Amygdala (tissue), 56 donors: ENCODE measurements around the gene TOMM70.
A peak's percentile ranks its signal among the peaks of the same experiment; 100 is the strongest.
"Not testable (repeated sequence)": the region's sequence is repeated elsewhere in the genome, so short reads cannot be mapped to it uniquely, and the experiment has no call there.

Source experiments
- DNase-seq, 56 donors: peaks; one replicate each; lab custom pipeline; 2025; lab: John Stamatoyannopoulos, UW

TOMM70 gene

GRCh38 chr3:100370756-100371155, 30.1 kb downstream of the TOMM70 start:
- DNase-seq, result no peak

GRCh38 chr3:100368441-100368840, 32.4 kb downstream of the TOMM70 start:
- DNase-seq, result no peak

DNA sequence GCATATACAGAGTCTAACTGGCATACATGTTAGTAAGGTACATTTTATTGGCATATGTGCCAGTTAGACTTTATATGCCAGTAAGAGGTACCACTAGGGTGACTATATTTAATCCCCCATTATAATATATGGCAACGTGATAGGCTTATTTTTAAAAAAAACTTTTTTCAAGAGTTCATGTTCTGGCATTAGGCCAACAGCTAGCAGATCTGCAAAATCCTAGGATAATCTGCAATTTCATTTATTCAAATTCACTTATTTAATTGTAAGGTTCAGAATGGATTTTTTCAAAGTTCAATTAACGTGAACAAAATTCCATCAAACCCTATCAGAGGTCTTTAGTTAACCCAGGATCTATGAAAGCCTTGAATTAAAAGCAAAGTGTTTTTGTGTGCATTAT, 34.5 kb downstream of the TOMM70 start:
- no peak for DNase-seq

DNA sequence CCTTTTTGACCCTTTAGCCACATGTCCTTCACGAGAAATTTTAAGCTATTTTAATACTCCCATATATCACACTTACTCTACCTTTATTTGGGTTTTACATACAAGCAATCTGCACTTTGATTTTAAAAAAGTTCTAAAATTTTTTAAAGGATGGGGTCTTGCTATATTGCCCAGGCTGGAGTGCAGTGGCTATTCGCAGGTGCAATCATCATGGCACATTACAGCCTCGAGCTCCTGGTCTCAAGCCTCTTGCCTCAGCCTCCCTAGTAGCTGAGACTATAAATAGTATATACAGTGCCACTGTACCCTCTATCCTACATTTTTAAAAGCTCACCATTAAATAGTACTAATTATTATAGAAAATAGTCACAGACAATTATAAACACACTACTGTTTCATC, 36.5 kb downstream of the TOMM70 start:
- DNase-seq, result no peak

DNA sequence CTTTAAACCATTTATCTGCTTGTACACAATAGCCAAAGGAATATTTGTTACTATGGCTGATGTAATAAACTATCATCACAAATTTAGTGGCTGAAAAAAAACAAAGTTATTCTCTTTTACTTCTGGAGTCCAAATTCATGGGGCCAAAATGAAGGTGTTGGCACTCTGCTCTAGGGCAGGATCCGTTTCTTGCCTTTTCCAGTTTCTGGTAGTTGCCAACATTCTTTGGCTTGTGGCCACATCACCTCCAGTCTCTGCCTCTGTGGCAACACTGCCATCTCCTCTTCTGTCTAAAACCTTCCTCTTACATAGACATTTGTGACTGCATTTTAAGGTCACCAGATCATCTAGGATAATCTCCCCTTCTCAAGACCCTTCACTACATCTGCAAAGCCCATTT, 39.0 kb downstream of the TOMM70 start:
- no peak for DNase-seq

DNA sequence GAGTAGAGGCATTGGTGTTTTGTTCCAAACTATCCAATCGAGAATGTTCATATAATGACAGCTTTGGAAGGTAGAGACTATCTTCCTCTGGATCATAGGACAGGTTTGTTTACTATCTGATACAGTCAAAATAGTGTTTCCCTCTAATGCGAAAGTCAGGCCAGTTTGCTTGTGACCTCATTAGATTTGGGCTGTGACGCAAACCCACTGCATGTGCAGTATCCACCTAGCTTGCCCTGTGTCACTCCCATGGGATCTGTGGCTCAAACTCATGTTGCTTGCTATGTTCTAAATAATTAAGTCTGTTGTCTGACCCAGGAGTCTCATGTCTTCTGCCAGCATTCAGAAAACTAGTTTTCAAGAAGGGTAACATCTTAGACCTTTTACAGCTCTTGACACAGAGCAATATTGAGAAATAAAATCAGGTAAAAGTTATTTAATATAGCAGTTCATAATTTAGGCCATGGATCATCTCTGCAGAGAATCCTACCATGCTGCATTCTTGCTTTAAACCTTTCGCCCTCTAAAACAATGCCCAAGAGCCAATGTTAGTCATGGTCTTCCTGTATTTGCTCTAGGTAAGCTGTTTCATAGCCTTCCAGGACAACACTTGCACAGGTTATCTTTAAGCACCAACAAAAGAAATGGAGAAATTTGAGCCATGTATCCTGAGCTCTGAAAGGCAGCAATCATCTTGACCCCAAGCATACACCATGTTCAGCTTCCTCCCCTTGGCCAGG, 40.0 kb downstream of the TOMM70 start:
- DNase-seq, result no peak

DNA sequence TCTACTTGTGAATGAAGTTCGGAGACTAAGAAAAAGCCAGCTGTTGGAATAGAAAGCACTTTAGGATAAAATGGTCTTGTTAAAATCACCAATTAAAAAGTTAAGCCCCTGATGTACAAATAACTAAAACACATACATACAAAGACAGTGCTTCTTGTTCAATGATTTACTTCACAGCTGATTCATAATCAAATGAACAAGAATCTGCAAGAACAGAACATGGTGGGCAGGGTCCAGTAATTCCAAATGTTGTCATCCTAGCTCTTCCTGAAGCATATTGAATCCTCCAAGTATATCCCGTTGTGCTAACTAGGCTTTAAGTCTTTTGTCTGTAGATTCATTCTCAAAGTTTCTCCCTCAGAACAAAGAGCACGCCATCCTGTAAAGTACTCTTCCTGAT, 41.9 kb downstream of the TOMM70 start:
- no peak for DNase-seq

- no peak for DNase-seq
These were observed 42.5 kb downstream of the TOMM70 start for GRCh38 chr3:100358413-100358812.

DNA sequence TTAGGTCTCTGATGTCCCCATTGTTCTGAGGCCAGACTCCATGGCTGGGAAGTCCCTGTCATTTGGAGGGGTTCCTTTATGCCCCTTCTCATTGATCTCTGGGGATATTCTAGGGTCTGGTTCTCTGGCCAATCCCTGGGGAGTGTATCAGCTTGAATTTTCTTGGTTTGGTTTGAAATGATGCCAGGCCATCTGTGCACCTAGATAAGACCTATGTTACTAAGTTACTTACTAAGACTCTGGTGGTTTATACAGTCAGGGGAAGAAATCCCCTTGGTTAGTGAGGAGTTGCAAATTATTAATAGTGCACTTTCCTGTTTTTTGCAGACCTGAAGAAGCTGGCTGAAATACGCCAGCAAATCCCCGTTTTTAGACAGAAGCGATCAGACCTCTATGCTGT, 46.0 kb downstream of the TOMM70 start:
- DNase-seq, result no peak

GRCh38 chr3:100352296-100353231, 48.3 kb downstream of the TOMM70 start:
- no peak for DNase-seq

GRCh38 chr3:100351770-100352169, 49.1 kb downstream of the TOMM70 start:
- DNase-seq, result not testable (repeated sequence)

DNA sequence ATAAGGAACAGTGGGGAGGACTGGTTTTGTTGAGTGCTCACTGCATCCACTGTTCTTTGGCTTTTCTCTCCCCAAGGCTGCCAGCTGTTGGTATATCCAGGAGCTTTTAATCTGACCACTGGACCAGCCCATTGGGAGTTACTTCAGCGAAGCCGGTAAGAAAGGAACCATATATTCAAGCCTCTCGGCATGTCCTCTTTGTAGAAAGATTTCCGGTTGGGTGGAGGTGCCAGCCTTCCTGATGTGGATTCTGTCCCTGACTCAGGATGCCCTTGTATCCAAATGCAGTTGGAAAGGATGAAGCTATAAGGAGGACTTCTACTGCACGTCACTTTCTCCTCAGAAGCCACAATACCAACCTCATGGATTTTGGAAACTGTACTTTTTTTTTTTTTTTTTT, 52.2 kb downstream of the TOMM70 start:
- no peak for DNase-seq

- no peak for DNase-seq
These were observed 60.4 kb downstream of the TOMM70 start for GRCh38 chr3:100340527-100340926.

GRCh38 chr3:100339786-100340185, 61.1 kb downstream of the TOMM70 start:
- no peak for DNase-seq

DNA sequence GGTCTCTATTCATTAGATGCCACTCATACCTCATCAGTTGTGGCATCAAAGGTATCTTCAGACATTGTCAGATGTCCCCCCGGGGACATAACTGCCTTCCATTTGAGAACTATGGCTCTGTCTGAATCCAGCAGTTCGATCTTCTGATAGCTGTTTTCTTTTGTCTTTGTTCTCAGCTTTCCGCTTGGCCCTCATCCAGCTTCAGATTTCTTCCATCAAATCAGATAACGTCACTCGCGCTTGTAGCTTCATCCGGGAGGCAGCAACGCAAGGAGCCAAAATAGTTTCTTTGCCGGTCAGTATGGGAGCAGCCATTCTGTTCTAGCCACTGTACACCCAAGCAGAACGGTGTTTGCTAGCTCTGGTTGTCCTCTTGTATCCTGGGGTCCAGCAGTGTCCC, 62.0 kb downstream of the TOMM70 start:
- DNase-seq, result no peak

- DNase-seq, result not testable (repeated sequence)
These were observed 64.7 kb downstream of the TOMM70 start for GRCh38 chr3:100336229-100336628.

DNA sequence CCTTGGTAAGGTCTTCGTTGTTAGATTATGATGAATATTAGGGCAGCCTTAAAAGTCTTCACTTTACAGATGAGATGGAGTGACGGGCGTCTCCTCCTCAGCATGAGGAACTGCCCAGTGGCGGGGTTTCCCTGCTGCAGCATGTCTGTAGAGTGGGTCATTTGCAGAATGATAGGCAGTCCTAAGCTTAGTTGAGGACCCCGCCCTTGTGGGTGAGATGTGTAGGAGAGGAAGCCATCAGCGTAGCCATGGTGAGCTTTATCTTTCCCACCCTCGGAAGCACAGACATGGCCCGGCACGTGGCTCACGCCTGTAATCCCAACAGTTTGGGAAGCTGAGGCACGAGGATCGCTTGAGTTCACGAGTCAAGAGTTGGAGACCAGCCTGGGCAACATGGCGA, 65.5 kb downstream of the TOMM70 start:
- DNase-seq, result peak in 6 of 56 donors; percentile 1 to 33 (median 6)

DNA sequence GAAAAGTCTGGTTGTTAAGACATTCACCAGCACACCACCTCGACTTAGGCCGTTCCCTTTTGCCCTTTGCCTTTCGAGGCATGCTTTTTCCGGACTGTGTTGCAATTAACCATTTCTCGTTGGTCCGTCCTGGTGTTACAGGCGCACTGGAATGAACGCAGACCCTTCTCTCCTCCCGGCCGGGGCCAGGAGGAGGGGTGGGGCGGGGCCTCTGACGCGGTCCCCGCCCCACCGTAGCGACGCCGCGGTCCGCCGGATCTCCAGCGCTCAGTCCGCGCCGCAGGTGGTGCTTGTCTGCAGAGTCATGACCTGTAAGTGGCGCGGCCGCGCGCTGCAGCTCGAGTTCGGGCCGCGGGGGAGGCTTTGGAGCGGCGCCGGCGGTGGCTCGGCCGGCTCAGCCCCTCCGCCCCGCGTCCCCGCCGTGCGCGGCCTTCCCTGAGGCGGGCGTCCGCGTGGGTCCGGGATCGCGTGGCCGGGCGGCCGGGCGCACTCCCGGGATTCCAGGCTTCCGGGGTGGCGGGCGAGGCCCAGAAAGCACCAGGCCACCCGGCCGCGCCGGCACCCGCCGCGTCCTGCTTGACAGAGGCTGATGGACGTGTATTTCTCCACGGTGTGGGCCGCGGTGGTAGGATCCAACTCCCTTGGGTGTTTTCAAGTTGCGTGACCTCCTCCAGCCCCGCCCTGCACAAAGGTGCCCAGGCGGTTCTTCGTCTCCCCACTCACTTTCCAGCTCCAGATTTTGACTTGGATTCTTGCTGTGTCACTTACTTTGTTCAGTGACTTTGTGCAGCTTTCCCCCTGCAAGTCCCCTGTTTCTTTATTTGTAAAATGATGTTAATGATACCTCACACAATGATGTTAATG, 66.2 kb downstream of the TOMM70 start, which contains the start of gene NIT2:
NIT2 (plus strand) TSS at position 270 of the 864 bp plus-strand sequence; CDS start at position 305, 35 bp downstream.
- peak in 51 of 56 donors; percentile 13 to 82 (median 49) for DNase-seq

- peak in 3 of 56 donors; percentile 33 to 44 (median 39) for DNase-seq
These were observed 66.9 kb downstream of the TOMM70 start for GRCh38 chr3:100333970-100334487.

DNA sequence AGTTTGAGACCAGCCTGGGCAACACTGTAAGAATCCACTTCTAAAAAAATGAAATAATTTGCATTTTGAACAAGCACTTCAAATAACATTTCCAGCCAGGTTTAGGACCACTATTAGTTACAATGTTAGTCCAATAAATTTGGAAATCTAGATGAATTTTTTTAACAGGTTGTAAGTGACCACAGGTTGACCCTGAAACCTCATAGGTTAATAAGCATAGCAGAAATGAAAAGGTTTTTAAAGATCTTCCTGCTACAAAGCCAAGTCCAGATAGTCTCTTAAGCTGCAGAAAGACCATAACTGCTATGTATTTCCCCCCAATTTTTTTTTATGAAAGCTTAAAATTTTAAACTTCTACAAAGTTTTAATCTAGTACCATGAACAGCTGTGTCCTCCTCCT, 67.8 kb downstream of the TOMM70 start:
- no peak for DNase-seq
